NCI-H1417 treated with DMSO at 0.1 percent for 48 hours (cell line): ENCODE data around the gene ESRRG.
A peak's percentile ranks its signal among the peaks of the same experiment; 100 is the strongest.
"Not testable (repeated sequence)": the region's sequence is repeated elsewhere in the genome, so short reads cannot be mapped to it uniquely, and the experiment has no call there.

Experiments
- DNase-seq: peaks from one replicate; lab custom pipeline; 2025; lab: John Stamatoyannopoulos, UW

Gene ESRRG

DNA sequence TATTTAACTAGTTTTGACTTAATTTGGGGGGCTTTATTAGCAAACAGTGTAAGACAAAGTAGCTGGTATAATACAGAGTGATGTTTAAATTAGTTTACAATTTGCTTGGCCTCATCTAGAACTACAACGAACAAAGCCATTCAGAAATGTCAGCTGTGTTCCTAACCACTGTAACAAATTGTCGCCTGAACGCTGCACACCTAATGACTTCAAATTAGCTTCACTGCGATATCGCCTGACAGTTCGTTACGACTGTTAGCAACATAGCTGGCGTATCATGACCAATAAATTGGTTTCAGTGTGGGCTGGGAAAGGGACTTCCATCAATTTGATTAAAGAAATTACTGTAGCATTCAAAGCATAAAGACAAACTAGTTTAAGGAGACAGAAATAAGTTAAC lies 160.1 kb downstream of the ESRRG start:
- DNase-seq = no peak

DNA sequence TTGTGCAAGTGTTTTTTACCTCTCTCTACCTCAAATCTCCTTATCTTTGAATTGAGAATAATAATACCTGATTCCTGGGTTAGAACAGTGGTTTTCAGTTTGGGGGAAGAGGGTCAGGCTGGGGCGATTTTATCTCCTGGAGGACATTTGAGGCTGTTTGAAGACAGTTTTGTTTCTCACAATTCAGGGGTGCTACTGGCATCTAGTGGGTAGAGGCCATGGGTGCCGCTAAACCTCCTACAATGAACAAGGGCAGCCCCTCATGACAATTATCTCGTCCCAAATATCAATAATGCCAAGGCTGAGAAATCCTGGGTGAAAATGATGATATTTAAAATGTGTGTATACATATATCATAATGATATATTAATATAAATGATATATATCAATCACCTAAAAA lies 160.8 kb downstream of the ESRRG start:
- DNase-seq = no peak

DNA sequence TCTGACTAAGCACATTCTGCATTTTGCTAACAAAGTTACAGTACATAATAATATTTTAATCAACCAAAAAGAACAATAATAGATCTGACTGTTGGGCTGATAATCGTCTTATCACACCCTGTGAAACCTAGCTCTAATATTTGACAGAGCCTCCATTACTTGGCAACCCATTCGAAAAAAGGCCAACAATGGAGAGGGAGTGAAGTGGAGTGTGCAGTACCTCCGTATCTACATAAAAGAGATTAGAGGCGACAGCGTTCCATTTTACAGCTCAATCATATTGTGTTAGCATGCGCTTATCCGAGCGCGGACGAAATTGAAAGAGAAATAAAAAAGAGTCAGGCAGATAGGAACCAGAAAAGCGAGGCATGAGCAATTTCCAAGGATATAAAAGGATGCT lies 162.7 kb downstream of the ESRRG start:
- DNase-seq = no peak

DNA sequence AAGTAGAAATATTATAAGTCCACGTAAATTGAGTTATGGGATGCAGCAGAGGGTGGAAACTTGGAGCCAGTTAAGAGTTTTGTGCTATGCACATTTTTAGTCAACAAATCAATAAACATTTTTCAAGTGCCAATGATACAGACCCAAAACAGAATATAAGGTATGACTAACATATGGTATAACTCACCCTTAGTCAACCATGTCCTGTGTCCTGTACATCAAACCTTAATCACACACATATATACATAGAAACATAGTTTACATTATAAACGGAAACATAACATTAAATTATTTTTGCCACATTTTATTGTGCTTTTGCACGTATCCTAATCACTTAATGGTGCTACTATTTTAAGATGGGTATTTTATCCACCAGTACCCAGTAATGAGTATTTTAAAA lies 163.9 kb downstream of the ESRRG start:
- DNase-seq = no peak

DNA sequence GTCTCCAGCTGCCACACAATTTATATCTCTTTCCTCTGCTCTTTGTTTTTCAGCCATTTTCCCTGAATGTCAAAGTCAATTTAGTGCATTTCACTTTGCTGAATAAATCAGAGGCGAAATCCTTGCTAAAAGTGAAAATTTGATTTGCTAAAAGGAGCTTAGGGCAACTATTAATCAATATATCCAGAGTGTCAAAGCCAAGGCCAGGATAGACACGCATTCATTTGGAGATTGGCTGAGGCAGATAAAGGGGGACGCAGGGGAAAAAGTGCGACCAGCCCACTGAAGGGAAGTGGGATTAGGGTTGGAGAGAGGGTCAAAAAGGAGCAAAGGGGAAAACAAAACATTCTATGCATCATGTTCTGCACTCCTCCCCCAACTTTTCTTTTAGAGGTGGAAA lies 167.6 kb downstream of the ESRRG start:
- no peak for DNase-seq

DNA sequence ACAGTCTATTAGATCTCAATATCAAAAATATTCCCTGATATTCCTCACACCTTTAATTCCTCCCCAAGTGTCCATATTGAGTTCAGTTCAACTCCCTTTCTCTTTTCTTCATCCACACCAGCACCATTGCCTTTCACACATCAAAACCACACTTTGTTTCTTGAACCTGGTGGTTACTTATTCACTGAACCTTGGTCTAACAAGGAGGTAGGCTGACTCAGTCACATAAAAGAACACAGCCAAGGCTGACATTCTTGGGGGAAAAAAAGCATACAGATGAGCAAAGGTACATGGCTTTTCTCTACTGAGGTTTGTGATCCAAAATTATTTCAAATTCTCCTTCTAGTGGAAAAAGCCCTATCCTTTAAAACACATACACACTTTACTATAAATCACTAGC lies 168.3 kb downstream of the ESRRG start:
- no peak for DNase-seq

DNA sequence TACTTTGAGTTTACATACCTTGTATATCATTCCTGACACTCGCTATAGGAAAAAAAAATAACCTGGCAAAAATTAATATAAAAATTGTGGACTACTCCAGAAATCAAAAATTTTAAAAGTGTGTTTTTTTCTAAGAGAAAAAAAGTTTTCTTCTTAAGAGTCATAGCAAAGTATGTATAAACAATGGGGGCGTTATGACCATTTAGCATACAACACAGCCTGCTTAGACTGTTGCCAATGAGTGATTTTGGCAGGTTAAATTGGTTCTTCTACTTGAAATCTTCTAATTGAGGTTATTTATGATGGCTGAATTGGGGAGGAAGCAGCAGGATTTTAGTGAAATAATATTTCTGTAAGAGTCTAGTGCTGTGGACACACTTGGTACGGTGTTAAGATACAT lies 169.5 kb downstream of the ESRRG start:
- no peak for DNase-seq

DNA sequence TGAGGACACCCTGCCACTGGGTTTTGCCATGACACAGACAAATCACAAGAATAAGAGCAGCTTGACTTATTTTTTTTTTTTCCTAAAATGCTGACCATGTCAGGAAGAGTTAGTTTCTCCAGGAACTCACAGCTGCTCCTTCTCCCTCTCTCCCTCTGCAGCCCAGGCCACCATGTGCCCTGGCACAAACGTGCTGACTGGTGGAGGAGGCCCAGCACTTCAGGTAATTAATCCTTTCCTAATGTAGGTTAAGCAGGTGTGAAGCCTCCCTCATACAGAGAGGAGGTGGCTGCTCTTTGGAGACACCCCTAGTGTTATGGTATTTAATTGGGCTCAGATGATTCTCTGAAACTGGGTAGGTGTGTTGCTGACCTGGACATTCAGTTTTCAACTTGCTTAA lies 170.2 kb downstream of the ESRRG start:
- DNase-seq = no peak

DNA sequence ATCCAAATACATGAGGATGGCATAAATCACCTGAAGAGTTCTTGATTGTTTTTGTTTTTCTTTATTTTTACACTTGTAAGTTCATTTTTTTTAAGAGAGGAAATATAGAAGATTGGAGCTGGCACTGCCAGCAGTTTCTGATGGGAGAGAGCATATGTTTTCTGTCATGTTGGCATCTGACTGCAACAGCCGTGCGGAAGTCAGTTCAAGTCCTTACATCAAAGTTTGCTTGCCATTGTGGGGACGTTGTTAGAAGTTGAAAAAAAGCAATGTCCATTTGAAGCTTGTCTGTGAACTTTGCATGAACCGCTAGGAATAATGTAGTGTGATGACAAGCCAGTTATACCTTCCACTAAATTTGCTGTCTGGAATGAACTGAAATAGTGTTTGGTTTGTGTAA lies 173.4 kb downstream of the ESRRG start:
- no peak for DNase-seq

DNA sequence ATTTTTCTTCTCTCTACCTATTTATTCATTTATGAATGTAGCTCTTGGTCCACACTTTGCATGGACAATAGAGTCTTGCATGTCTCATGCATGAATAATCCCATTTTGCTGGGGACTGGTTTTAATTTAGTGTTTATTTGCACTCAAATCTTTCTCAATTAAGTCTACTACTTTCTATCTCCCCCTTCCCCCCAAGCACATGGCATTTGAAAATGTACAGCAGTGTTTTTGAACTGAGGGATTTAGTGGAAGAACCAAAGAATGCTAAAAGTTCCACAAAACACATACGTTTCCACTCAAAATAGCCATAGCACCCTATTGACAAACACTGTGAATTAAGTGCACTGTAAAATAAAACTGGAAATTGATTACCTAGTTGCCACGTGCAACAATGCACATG lies 180.5 kb downstream of the ESRRG start:
- no peak for DNase-seq

DNA sequence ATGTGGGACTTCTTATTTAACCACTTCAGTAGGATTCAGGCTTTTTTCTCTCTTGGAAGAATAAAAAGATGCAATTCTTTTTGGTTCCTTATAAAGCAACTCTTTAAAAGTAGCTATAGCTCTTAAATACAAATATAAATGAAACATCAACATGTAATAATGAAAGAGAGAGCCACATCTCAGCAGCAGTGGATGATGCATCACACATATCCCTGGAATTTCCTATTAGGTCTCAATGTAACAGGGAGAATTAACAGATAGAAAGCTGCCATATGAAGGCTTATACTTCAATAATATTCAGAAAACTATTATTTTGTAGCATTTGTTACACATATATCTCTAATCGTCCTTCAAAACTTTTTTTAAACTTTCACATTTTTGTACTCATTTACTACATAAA lies 181.0 kb downstream of the ESRRG start:
- DNase-seq = no peak

DNA sequence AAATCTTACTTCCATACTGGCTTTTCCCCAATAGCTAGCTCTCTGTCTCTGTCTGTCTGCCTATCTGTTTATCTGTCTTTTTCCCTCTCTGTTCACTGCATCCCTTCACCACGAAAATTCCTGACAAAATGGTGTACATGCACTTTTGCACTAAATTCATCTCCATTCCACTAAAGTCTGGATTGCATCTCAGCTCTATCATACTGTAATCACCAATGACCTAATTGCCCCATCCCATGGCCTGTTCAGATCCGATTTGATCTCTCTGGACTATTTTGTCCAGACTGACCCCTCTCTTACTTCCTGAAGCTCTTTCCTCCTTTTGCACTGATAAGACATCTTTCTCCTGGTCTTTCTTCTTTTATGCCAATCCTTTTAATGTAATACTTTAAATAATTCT lies 187.5 kb downstream of the ESRRG start:
- DNase-seq = no peak

DNA sequence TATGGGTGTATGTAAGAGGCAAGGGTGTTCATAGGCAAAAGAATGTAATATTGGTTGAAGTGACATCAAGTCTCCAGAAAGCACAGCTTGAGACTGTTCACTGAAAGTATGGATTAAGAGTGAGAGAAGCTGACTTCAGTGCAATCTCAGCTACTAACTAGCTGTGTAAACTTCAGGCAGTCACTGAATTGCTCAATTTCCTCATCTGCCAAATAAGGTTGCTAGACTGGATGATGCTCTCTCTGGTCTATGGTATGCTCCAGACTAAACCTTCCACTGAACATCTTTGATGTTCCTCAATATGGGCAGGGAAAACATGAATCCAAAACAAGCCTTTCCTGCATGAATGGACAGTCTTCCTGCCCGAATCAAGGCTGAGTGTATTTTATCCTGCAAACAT lies 188.2 kb downstream of the ESRRG start:
- DNase-seq = no peak

DNA sequence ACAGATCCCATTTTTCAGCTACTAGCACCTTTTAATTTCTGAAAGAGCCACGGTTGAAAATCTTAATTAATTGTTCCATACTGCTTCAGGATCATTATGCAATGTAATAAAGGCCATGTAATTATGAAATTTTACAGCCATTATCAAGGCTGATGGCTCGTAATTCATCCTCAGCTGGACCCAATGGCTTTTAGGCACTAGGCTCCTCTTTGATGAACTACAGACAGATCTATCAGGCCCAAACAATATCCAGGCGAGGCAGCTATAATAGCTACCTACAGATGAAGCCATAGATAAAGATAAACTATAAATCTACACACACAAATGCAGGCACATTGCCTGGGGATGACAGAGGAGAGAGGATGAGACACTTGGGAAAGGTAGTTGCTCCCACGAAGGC lies 189.5 kb downstream of the ESRRG start:
- no peak for DNase-seq

DNA sequence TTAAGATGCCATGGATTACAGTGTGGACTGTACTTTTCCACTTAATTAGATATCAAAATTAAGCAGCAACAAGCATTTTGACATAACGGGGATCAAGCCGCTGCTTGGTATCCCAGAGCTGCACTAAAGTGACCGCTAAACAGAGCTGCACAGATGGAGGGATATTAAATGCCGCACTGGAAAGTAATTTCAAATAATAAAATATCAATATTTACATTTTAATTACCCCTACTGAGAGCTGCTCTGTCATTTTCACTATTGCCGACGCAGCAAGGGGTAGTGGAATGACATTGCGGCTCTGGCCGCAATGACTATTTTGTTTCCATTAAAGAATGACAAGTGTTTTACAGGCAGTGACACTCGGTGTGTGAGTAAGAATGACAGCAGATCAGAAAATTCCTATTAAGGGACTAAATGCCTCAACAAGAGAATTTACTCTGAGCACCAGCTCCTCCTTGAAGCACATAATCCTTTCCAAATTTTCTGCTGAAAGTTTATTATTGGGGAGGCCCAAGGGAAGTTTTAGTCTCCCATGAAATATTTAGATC lies 190.9 kb downstream of the ESRRG start:
- peak; percentile 61 for DNase-seq

DNA sequence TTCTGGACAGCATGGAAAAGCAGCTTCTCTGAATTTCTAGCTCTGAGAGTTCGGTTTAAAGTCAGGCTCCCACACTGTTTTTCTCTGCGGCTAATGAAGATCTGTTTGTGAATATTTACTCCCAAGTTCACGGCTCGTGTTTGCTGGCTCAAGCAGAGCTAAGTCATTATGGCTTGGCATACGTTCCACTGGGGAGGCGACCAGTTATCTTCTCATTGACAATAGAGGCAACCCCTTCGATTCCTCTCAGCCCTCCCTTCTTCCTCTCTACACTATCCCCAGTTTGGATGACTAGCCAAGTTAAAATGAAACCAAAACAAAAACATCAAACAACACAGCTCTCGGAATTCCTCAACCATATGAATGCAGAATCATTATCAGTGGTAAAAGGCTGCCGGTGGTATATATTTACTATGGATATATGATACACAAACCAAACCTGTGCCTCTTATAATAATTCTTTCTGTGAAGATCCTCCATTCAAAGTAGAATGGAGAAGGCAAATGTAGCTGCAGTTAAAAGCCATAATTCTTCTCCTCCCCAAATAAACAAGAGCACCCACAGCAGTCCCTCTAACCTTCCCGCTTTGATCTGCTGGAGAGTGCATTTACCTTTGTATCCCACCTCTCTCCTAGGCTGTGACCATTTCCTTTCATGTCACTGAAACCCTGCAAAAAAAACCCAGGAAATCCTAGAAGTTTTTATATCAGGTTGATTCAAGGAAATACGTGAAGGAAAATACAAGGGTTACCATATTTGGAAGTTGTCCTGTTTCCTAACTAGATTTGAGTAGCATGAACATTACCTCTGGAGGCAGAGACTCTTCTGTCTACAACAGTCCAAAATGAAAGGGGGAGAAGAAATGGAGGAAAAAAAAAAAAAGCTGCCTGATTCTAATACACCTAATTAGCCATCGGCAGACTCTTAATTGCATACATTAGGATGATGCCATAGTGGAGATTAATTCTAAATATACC lies 191.7 kb downstream of the ESRRG start:
- DNase-seq = no peak

DNA sequence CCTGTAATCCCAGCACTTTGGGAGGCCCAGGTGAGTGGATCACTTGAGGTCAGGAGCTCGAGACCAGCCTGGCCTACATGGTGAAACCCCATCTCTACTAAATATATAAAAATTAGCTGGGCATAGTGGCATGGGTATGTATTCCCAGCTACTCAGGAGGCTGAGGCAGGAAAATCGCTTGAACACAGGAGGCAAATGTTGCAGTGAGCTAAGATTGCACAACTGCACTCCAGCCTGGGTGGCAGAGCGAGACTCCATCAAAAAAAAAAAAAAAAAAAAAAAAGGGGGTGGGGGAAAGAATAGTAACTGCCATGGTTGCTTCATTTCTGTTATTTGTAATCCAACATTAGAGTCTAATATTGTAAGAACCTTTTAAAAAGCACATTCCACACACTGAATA lies 193.4 kb downstream of the ESRRG start:
- not testable (repeated sequence) for DNase-seq

DNA sequence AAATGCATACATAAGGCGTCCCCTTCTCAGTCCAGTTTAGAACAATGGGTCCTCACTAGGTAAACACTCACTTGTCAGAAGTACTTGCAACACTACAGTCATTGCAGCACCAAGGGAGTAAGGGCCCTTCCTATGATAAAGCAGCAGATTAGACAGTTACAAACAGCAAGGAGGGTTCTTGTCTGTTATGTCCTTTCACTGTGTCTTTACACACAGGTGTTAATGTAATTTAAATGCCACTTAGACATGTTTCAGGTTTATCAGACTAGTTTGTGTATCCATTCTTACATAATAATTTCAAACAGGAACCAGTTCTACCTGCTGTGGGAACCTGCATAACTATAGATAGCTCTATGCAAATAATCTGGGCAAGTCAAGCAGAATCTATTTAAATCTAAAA lies 194.4 kb downstream of the ESRRG start:
- no peak for DNase-seq

DNA sequence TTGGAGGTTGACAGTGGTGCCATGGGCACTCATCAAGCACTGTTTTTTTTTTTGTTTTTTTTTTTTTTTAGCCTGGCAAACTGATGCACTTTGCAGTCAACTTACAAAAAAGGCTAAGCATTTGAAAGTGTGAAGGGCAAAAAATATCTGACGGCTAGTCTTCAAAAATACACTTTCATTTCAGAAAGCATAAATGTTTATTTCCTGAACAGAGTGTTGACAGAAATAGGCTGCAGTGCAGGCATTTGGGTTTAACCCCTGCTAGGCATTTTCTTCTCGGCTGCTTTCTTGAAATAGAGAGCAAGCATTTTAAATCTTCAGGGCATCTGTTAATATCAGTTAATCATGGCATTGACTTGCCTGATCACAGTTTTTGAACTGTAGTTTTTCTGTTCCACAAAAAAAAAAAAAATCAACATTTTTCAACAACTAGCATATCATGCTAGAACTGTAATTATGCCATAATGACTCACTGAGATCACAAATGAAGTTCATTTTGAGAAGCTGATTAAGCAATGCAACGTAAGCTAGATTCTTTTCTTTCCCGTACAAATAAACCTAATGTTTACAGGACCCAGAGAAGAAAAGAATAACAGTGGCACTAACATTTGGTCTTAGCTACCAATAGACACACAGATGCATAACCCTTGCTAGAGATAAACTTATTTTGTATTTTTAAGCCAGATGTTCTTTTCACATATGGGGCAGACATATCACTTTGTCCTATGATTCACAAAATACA lies 199.6 kb downstream of the ESRRG start:
- no peak for DNase-seq

DNA sequence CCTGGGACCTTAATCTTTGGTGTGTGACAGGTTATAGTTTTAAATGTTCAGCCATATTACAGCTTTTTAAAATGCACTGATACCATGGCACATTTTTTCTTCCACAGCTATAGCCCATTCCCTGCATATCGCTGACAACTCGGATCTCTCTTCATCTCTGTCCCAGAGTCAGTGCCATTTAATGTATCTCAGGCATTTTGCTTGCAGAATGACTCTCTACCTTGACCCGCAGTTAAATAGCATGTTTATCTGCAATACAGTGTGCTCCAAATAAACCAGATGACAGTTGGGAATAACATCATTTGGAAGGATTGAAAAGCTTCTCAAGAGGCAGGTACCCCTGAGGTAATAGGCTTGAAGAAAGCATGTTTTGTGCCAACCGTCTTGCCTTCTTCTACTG lies 200.2 kb downstream of the ESRRG start:
- DNase-seq = no peak

DNA sequence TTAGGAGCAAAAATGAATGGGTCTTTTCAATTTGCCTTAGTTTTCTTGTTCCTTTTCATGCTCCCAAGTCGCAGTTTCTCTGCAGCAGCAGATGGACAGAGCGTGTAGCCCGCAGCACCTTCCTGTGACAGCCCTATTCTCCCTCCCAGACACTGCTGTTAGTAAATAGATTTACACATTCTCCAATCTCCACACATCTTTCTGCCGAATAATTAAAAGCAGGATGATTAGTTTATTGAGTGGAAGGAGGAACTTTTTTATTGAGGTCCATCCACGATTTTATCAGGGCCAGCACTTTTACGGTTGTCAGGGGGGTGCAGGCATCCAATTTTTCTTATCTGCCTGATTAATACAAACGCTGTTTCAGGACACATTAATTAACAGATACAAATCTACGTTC lies 201.8 kb downstream of the ESRRG start:
- DNase-seq = no peak

DNA sequence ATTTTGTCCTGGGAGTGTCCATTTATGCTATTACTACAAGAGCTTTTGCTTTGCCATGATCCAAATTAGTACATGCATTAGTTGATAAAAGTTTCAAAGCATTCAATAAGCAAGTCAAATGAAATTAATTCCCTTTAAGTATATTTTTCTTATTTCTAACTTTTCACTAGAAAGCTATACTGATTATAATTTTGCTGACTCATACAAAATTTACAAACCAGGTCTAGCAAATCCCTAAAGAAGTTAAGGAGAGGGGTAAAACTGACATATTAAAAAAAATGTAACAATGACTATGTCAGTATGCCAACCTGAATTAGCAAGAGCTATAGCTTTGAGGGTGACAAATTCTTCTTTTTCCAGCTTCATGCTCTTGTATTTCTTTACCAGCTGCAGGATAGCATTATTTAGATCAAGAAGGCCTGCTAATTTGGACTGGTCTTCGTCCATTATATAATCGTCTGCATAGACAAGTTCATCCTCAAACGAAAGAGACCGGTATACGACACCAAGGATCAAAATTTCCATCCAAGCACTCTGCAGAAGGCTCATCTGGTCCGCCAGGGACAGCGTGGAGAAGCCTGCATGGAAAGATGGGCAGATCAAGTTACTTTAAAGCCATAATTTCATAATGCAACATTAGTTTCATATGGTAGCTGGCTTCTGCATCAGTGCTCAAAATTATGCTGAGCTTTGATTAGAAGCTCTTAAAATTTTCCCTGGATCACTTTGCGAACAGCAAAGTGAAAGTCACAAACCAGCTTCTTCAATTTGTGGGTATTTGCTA lies 204.2 kb downstream of the ESRRG start:
- no peak for DNase-seq
